Type B pancreatic cell (in vitro differentiated cells): ENCODE data around the gene GNPAT. TPM values are rescaled to one million over a fixed set of nuclear protein-coding genes. Genes with fewer than 3 reads are reported as not detected.

ENCODE experiments used
- DNase-seq: peaks from one replicate; pipeline ENCODE4 v3.0.0; 2021; ENCODE audit warnings: mixed read lengths; ENCODE audit not compliant: unreplicated experiment; ENCODE audit errors: extremely low spot score
- H3K27ac Mint-ChIP-seq: 2 replicates; pipeline ENCODE4 v1.8.0; 2021; ENCODE audit warnings: mild to moderate bottlenecking, mixed read lengths
- H3K27me3 Mint-ChIP-seq: 2 replicates; pipeline ENCODE4 v1.8.0; 2021; ENCODE audit warnings: mixed read lengths
- H3K36me3 Mint-ChIP-seq: 2 replicates; pipeline ENCODE4 v1.8.0; 2021; ENCODE audit warnings: mixed read lengths
- H3K4me1 Mint-ChIP-seq: one replicate; pipeline ENCODE4 v1.8.0; 2021; ENCODE audit warnings: mixed read lengths; ENCODE audit not compliant: unreplicated experiment
- H3K4me3 Mint-ChIP-seq: 2 replicates; pipeline ENCODE4 v1.8.0; 2021; ENCODE audit warnings: mild to moderate bottlenecking, mixed read lengths
- H3K9me3 Mint-ChIP-seq: 2 replicates; pipeline ENCODE4 v1.8.0; 2021; ENCODE audit warnings: mixed read lengths
- total RNA-seq: library from RNA; stranded (reverse); gene quantifications from 2 replicates; pipeline ENCODE4 v1.2.1, GENCODE V29; 2021; ENCODE audit warnings: low replicate concordance
- TF ChIP-seq, protein P1 (sequence below): fragments of 200-600 bp; sonication (generic); conservative IDR thresholded peaks from 2 replicates; pipeline ENCODE4 v1.5.0; 2021; ENCODE audit warnings: antibody characterized with exemption, mild to moderate bottlenecking

GNPAT gene
- total RNA-seq, 1 donor from 2014 or later, result 54.3 TPM

DNA sequence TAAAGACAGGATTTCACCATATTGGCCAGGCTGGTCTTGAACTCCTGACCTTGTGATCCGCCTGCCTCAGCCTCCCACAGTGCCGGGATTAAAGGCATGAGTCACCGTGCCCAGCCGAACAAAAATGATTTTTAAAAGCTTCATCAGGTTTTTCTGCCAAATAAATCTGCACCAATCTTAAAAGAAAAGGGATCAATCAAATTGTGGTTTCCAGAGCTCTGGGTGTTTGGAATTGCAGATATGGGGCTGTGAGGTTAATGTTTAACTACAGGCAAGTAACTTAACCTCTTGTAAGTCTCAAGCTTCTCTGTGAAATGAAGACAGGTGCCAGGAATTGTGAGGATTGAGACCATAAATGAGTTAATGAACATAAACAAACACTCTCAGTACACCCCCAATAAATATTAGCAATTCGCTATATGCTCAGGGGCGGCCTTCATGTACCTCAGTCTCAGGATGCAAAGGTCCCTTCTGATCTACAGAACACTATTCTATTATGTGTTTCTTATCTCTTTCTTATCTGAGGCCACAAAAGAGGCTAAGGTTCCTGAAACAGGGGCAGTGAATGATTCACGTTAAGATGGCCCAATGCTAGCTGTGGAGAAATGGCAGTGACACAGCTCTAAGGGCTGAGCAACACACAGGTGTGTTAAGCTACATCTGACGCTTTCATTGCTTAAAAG lies 7.1 kb upstream of the GNPAT start:
- Mint-ChIP-seq H3K9me3 (no peaks in the 10 kb centered on the region), H3K36me3 (peaks cover 22% of the 10 kb centered on the region), H3K27me3 (no peaks in the 10 kb centered on the region), H3K4me3 (no peak overlapping the region), H3K4me1 (peaks cover 27% of the 10 kb centered on the region), H3K27ac (peak overlapping the region; percentile 90)
- no peak for DNase-seq
- TF ChIP-seq, protein P1, sequence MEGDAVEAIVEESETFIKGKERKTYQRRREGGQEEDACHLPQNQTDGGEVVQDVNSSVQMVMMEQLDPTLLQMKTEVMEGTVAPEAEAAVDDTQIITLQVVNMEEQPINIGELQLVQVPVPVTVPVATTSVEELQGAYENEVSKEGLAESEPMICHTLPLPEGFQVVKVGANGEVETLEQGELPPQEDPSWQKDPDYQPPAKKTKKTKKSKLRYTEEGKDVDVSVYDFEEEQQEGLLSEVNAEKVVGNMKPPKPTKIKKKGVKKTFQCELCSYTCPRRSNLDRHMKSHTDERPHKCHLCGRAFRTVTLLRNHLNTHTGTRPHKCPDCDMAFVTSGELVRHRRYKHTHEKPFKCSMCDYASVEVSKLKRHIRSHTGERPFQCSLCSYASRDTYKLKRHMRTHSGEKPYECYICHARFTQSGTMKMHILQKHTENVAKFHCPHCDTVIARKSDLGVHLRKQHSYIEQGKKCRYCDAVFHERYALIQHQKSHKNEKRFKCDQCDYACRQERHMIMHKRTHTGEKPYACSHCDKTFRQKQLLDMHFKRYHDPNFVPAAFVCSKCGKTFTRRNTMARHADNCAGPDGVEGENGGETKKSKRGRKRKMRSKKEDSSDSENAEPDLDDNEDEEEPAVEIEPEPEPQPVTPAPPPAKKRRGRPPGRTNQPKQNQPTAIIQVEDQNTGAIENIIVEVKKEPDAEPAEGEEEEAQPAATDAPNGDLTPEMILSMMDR, result no peak

DNA sequence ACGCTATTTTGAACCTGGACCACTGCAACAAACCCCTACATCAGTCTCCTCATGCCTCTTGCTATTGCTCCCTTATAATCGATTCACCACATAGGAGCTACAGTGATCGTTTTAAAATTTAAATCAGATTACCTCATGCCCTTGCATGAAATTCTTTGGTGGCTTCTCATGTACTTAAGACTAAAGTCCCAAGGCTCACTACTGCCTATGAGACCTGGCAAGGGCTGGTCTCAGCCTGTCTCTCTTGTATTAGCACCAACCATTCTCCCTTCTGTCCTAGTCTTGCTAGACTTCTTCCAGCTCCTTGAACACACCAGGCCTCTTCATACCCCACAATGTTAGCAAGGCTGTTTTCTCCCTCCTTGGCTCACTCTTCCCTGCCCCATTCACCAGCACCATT lies 6.5 kb upstream of the GNPAT start:
- H3K4me1 Mint-ChIP-seq, result peaks cover 29% of the 10 kb centered on the region
- H3K36me3 Mint-ChIP-seq, result peaks cover 25% of the 10 kb centered on the region
- DNase-seq, result no peak
- H3K27ac Mint-ChIP-seq, result peak overlapping the region; percentile 90
- no peak overlapping the region for H3K4me3 Mint-ChIP-seq
- no peaks in the 10 kb centered on the region for H3K9me3 Mint-ChIP-seq
- TF ChIP-seq, protein P1, result no peak
- no peaks in the 10 kb centered on the region for H3K27me3 Mint-ChIP-seq

DNA sequence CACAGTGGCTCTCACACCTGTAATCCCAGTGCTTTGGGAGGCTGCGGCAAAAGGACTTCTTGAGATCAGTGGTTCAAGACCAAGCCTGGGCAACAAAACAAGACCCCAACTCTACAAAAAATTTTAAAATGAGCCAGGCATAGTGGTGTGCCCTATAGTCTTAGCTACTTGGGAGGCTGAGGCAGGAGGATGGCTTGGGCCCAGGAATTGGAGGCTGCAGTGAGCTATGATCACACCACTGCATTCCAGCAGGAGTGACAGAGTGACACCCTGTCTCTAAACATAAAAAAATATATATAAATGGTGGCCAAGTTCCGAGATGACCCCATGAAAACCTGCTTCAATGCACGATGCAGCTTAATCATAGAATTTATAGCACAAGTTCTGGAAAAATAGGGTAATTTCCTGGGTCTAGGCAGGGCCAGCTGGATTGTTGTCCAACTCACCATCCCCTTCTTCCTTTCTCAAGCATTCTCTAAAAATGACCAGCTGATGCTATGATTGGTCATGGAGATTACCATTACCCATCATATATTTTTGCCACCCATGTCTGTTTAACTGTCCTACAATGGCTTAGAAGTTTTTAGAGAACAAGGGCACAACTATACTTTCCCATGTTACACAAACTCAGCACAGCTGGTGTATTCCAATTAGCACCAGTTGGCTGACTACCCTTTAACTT lies 5.3 kb upstream of the GNPAT start:
- peak overlapping the region; percentile 7 for H3K27ac Mint-ChIP-seq
- H3K36me3 Mint-ChIP-seq, result peaks cover 25% of the 10 kb centered on the region
- H3K4me3 Mint-ChIP-seq, result no peak overlapping the region
- no peaks in the 10 kb centered on the region for H3K9me3 Mint-ChIP-seq
- no peaks in the 10 kb centered on the region for H3K27me3 Mint-ChIP-seq
- DNase-seq, result no peak
- H3K4me1 Mint-ChIP-seq, result peaks cover 38% of the 10 kb centered on the region
- TF ChIP-seq, protein P1, result no peak

DNA sequence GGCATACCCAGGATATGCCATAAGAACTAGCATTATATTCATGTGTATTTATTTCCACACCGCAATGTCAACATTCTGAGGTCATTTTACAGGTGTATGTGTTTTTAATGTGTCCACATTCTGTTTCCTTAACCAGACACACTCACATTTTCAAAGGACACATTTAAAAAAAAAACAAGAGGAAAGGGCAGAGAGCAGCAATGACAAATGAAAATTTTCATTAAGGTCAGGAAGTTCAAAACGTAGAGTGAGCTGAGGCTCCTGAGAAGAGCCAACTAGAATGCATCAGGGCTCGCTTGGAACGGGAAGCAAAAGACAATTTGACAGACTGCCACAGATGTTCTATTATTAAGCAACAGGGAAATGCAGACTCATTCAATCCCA lies 4.8 kb upstream of the GNPAT start:
- Mint-ChIP-seq H3K9me3 (no peaks in the 10 kb centered on the region), H3K27ac (peak overlapping the region; percentile 7), H3K27me3 (no peaks in the 10 kb centered on the region), H3K4me1 (peaks cover 38% of the 10 kb centered on the region), H3K36me3 (peaks cover 21% of the 10 kb centered on the region), H3K4me3 (no peak overlapping the region)
- DNase-seq, result no peak
- TF ChIP-seq, protein P1, result no peak

DNA sequence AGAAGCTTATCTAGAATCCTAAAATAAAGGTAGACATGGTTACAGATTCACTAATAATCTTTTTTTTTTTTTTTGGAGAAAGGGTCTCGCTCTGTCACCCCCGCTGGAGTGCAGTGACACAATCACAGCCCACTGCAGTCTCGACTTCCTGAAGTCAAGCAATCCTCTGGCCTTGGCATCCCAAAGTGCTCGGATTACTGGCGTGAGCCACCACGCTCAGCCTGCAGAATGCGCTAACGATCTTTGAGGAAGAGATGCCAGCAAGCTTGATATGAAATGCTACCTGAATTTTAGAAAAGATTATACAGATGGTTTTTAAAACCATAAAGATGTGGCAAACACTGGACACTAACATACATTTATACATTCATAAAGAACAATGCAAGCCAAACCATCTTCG lies 4.1 kb upstream of the GNPAT start:
- H3K27ac Mint-ChIP-seq, result no peak overlapping the region
- TF ChIP-seq, protein P1, result no peak
- DNase-seq, result no peak
- H3K4me1 Mint-ChIP-seq, result peaks cover 41% of the 10 kb centered on the region
- H3K36me3 Mint-ChIP-seq, result peaks cover 21% of the 10 kb centered on the region
- H3K27me3 Mint-ChIP-seq, result no peaks in the 10 kb centered on the region
- no peaks in the 10 kb centered on the region for H3K9me3 Mint-ChIP-seq
- no peak overlapping the region for H3K4me3 Mint-ChIP-seq
